BJ (cell line): ENCODE data around the gene LYPD3. TPM values are rescaled to one million over a fixed set of nuclear protein-coding genes. Genes with fewer than 3 reads are reported as not detected.

Source experiments
- CTCF ChIA-PET: fragments of 350-600 bp; formaldehyde crosslinking; extraction: SDS; loops from one replicate; lab custom pipeline; 2021; ENCODE audit warnings: antibody characterized with exemption, inconsistent platforms; lab: Yijun Ruan, JAX
- POLR2A ChIA-PET: fragments of 300-600 bp; sonication (Branson Sonifier 250); formaldehyde crosslinking; extraction: SDS; loops from one replicate; lab custom pipeline; 2021; ENCODE audit warnings: antibody characterized with exemption; lab: Charles Lee
- DNase-seq: peaks from one replicate; pipeline ENCODE4 v3.0.0-alpha.2; 2011; ENCODE audit warnings: low read depth
- H3K27me3 ChIP-seq: 2 replicates; pipeline ENCODE4 v1.6.0; 2011; ENCODE audit warnings: low read length; ENCODE audit not compliant: control insufficient read depth, insufficient read depth
- H3K36me3 ChIP-seq: 2 replicates; pipeline ENCODE4 v1.5.1; 2011; ENCODE audit warnings: low read length; ENCODE audit not compliant: control insufficient read depth, insufficient read depth
- H3K4me3 ChIP-seq: 2 replicates; pipeline ENCODE4 v1.5.1; 2011; ENCODE audit warnings: low read depth, mild to moderate bottlenecking, control low read depth, low read length
- polyA plus RNA-seq: library from polyadenylated mRNA; depleted of rRNA; stranded (reverse); fragments of >200 nt; gene quantifications from 2 replicates; pipeline ENCODE4 v1.2.3, GENCODE V29; 2011
- TF ChIP-seq, protein P1 (sequence below): IDR thresholded peaks from 2 replicates; pipeline ENCODE4 v1.5.1; 2011; ENCODE audit warnings: low read depth, mild to moderate bottlenecking, control low read depth, inconsistent platforms, low read length, moderate library complexity; ENCODE audit not compliant: insufficient read depth

The LYPD3 gene
- polyA plus RNA-seq, 1 experiment = 0.70 TPM

DNA sequence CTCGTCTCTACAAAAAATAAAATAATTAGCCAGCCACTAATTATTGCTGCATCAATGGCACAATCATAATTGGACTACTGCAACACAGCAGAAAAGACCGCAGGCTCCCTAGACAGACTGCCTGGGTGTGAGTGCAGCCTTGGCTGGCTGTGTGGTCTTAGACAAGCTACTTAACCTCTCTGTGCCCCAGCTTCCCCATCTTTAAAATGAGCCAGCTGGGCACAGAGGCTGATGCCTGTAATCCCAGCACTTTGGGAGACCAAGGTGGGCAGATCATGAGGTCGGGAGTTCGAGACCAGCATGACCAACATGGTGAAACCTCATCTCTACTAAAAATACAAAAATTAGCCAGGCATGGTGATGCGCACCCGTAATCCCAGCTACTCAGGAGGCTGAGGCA, 31.7 kb downstream of the LYPD3 start:
- CTCF ChIA-PET = interaction anchor here (1.4 to 2.9 kb wide), 4 partner anchors 13 to 87 kb away, joined by 4 to 13 read pairs (median 4); no protein-coding TSS in a partner anchor
- POLR2A ChIA-PET = no interaction called here
- Histone ChIP-seq H3K27me3 (peaks cover 2% of the 10 kb centered on the region), H3K4me3 (no peak overlapping the region), H3K36me3 (no peaks in the 10 kb centered on the region)
- TF ChIP-seq, protein P1, sequence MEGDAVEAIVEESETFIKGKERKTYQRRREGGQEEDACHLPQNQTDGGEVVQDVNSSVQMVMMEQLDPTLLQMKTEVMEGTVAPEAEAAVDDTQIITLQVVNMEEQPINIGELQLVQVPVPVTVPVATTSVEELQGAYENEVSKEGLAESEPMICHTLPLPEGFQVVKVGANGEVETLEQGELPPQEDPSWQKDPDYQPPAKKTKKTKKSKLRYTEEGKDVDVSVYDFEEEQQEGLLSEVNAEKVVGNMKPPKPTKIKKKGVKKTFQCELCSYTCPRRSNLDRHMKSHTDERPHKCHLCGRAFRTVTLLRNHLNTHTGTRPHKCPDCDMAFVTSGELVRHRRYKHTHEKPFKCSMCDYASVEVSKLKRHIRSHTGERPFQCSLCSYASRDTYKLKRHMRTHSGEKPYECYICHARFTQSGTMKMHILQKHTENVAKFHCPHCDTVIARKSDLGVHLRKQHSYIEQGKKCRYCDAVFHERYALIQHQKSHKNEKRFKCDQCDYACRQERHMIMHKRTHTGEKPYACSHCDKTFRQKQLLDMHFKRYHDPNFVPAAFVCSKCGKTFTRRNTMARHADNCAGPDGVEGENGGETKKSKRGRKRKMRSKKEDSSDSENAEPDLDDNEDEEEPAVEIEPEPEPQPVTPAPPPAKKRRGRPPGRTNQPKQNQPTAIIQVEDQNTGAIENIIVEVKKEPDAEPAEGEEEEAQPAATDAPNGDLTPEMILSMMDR = no peak
- DNase-seq = no peak

DNA sequence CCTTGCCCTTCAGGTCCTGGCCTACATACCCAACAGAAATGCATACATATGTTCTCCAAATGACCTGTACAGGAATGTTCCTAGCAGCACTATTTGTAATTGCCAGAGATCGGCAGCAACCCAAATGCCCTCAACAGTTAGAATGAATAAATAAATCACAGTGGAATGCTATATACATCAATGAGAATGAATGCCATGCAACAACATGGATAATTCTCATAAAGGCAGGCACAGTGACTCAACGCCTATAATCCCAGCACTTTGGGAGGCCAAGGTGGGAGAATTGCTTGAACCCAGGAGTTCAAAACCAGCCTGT, 32.1 kb downstream of the LYPD3 start:
- CTCF ChIA-PET = interaction anchor here (0.6 to 3.4 kb wide), 12 partner anchors 9 to 331 kb away, joined by 3 to 57 read pairs (median 5); no protein-coding TSS in a partner anchor
- no peak overlapping the region for H3K4me3 ChIP-seq
- no peaks in the 10 kb centered on the region for H3K36me3 ChIP-seq
- TF ChIP-seq, protein P1 = no peak
- H3K27me3 ChIP-seq = peaks cover 2% of the 10 kb centered on the region
- POLR2A ChIA-PET = no interaction called here
- DNase-seq = no peak

DNA sequence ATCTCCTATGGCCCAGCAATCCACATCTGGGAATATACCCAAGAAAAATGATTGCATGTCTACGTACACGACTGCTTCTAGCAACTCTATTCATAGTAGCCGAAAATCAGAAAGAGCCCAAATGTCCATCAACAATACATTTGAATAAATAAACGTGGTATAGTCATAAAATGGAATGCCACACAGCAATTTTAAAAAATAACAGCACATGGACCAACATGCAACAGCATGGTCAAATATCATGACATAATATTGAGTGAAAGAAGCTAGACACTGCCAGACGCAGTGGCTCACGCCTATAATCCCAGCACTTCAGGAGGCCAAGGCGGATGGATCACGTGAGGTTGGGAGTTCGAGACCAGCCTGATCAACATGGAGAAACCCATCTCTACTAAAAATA, 34.4 kb downstream of the LYPD3 start:
- ChIA-PET CTCF (interaction anchor here (2.5 to 3.4 kb wide), 2 partner anchors 11 to 89 kb away, joined by 31 to 57 read pairs; no protein-coding TSS in a partner anchor), POLR2A (no interaction called here)
- Histone ChIP-seq H3K36me3 (no peaks in the 10 kb centered on the region), H3K27me3 (no peaks in the 10 kb centered on the region), H3K4me3 (no peak overlapping the region)
- DNase-seq = no peak
- TF ChIP-seq, protein P1 = no peak

DNA sequence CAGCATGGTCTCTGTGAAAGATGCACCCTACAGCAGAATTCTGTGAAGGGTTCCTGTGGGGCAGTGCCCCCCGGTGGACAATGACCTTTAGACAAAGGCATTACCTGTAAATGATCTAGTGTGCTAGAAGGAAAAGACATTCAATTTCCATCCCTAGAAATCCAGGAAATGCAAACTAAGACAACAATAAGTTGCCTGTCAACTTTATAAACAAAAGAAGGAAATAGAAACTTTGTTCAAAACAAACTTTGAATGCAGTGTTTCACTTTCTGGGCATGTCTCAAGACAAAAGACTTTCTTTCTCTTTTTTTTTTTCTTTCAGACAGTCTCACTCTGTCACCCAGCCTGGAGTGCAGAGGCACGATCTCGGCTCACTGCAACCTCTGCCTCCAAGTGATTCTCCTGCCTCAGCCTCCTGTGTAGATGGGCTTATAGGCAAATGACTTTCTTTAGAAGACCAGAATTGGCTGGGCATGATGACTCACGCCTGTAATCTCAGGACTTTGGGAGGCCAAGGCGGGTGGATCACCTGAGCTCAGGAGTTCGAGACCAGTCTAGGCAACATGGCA, 35.2 kb downstream of the LYPD3 start:
- no peak for DNase-seq
- H3K4me3 ChIP-seq = no peak overlapping the region
- no peaks in the 10 kb centered on the region for H3K27me3 ChIP-seq
- no peaks in the 10 kb centered on the region for H3K36me3 ChIP-seq
- ChIA-PET CTCF (interaction anchor here (1.0 to 3.4 kb wide), 2 partner anchors 8 to 10 kb away, joined by 4 to 57 read pairs; no protein-coding TSS in a partner anchor), POLR2A (no interaction called here)
- TF ChIP-seq, protein P1 = peak; percentile 12; the same call in 1 of the 2 replicates

DNA sequence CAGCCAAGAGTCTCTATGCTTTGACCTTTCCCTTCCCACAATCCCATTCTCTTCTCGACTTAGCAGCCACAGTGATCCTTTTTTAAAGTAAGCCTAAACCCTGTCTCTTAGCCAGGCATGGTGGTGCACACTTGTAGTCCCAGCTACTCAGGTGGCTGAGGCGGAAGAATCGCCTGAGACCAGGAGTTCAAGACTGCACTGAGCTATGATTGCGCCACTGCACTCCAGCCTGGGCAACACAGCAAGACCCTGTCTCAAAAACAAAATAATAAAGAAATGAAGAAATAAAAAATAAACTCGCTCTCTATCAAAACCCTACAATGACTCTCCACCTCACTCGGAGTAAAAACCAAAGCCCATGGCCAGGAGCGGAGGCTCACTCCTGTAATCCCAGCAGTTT, 36.0 kb downstream of the LYPD3 start:
- TF ChIP-seq, protein P1 = no peak
- Histone ChIP-seq H3K36me3 (no peaks in the 10 kb centered on the region), H3K4me3 (no peak overlapping the region), H3K27me3 (no peaks in the 10 kb centered on the region)
- POLR2A ChIA-PET = no interaction called here
- DNase-seq = no peak
- CTCF ChIA-PET = interaction anchor here (1.0 kb wide), 1 partner anchor 9 kb away, joined by 4 read pairs; no protein-coding TSS in a partner anchor
